ENCODE results near the gene COL23A1.

Gene COL23A1

GRCh38 chr5:178460174-178460573, 130.0 kb downstream of the COL23A1 start:
- DNase-seq (ENCODE audit: low spot score): no peak

- no peak for DNase-seq (ENCODE audit: low spot score)
Measured at GRCh38 chr5:178458140-178458539, 132.1 kb downstream of the COL23A1 start.

GRCh38 chr5:178457471-178457870, 132.7 kb downstream of the COL23A1 start:
- DNase-seq (ENCODE audit: low spot score): no peak

GRCh38 chr5:178455480-178455835, 134.7 kb downstream of the COL23A1 start:
- DNase-seq (ENCODE audit: low spot score): no peak

- no peak for DNase-seq (ENCODE audit: low spot score)
Measured at GRCh38 chr5:178454821-178455479, 135.2 kb downstream of the COL23A1 start.

GRCh38 chr5:178454303-178454702, 135.9 kb downstream of the COL23A1 start:
- no peak for DNase-seq (ENCODE audit: low spot score)

- no peak for DNase-seq (ENCODE audit: low spot score)
Measured at GRCh38 chr5:178453224-178453623, 137.0 kb downstream of the COL23A1 start.

GRCh38 chr5:178450121-178451028, 139.8 kb downstream of the COL23A1 start:
- DNase-seq (ENCODE audit: low spot score): no peak

GRCh38 chr5:178449163-178450070, 140.8 kb downstream of the COL23A1 start:
- no peak for DNase-seq (ENCODE audit: low spot score)

- DNase-seq (ENCODE audit: low spot score): no peak
Measured at GRCh38 chr5:178445534-178445933, 144.7 kb downstream of the COL23A1 start.

GRCh38 chr5:178442405-178443257, 147.6 kb downstream of the COL23A1 start:
- no peak for DNase-seq (ENCODE audit: low spot score)

GRCh38 chr5:178441486-178442270, 148.5 kb downstream of the COL23A1 start:
- DNase-seq (ENCODE audit: low spot score): no peak

- no peak for DNase-seq (ENCODE audit: low spot score)
Measured at GRCh38 chr5:178440181-178440580, 150.0 kb downstream of the COL23A1 start.

GRCh38 chr5:178439493-178440180, 150.6 kb downstream of the COL23A1 start:
- no peak for DNase-seq (ENCODE audit: low spot score)

- DNase-seq (ENCODE audit: low spot score): no peak
Measured at GRCh38 chr5:178438796-178439195, 151.4 kb downstream of the COL23A1 start.

- no peak for DNase-seq (ENCODE audit: low spot score)
Measured at GRCh38 chr5:178437386-178438075, 152.7 kb downstream of the COL23A1 start.

- no peak for DNase-seq (ENCODE audit: low spot score)
Measured at GRCh38 chr5:178436326-178436940, 153.8 kb downstream of the COL23A1 start.

- no peak for DNase-seq (ENCODE audit: low spot score)
Measured at GRCh38 chr5:178435321-178436238, 154.6 kb downstream of the COL23A1 start.
